Transverse colon (tissue), 4 donors: Measurements from ENCODE around the gene GALM.

Experiments used
- EP300 ChIP-seq: sonication (generic); formaldehyde crosslinking; IDR thresholded peaks from one replicate; pipeline ENCODE4 v1.6.1; 2017; ENCODE audit warnings: antibody characterized with exemption, low read depth
- POLR2A ChIP-seq: fragments of 450-650 bp; IDR thresholded peaks from one replicate; pipeline ENCODE4 v1.6.1; 2016; ENCODE audit warnings: antibody characterized with exemption, mild to moderate bottlenecking, moderate library complexity
- POLR2AphosphoS5 ChIP-seq, 3 donors: sonication (generic); formaldehyde crosslinking; IDR thresholded peaks; one replicate each; pipeline ENCODE4 v1.6.1; 2016; ENCODE audit warnings: antibody characterized with exemption in 3 of 3
- TF ChIP-seq, protein P1 (sequence below), 5 experiments: fragments of 200-600 bp in 3 of 5; fragments of 450-650 bp in 2 of 5; sonication (generic) in 3 of 5; IDR thresholded peaks; 1 replicate in 2 of 5; 2 replicates in 3 of 5; pipeline ENCODE4 v1.5.1; 2016 to 2017; ENCODE audit warnings: antibody characterized with exemption in 5 of 5, inconsistent platforms in 3 of 5, mild to moderate bottlenecking in 2 of 5, moderate library complexity in 1 of 5

DNA sequence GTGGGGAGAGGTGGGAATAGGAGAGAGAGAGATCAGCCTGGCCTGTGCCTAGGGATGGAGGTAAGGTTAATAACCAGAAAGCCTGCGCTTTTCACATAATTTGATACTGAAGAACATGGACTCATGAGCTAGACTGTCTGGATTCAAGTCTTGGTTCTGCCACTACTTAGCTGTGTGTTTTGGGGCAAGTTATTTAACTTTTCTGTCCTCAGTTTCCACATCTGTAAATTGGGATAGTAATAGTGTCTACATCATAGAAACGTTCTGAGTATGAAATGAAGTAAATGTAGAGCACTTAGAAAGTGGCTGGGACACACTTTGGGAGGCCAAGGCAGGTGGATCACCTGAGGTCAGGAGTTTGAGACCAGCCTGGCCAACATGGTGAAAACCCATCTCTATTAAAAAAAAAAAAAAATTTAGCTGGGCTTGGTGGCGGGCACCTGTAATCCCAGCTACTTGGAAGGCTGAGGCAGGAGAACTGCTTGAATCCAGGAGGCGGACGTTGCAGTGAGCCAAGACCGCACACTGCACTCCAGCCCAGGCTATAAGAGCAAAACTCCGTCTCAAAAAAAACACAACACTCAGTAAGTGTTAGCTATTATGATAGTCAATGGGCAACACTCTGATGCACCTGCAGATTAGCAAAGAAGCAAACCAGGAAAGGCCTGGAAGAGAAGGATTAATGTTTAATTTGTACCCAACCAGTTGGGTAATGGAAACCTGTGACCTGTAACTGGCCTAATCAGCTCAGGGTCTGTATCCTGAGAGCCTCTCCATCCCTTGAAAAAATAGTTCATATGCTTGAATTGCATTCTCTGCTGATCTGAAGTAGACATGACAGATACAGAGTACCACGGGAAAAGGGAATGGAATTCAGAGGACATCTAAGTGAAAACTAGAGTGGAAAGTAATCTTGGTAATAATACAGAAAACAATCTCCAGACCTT is 6.8 kb downstream of the GALM start:
- TF ChIP-seq, protein P1, sequence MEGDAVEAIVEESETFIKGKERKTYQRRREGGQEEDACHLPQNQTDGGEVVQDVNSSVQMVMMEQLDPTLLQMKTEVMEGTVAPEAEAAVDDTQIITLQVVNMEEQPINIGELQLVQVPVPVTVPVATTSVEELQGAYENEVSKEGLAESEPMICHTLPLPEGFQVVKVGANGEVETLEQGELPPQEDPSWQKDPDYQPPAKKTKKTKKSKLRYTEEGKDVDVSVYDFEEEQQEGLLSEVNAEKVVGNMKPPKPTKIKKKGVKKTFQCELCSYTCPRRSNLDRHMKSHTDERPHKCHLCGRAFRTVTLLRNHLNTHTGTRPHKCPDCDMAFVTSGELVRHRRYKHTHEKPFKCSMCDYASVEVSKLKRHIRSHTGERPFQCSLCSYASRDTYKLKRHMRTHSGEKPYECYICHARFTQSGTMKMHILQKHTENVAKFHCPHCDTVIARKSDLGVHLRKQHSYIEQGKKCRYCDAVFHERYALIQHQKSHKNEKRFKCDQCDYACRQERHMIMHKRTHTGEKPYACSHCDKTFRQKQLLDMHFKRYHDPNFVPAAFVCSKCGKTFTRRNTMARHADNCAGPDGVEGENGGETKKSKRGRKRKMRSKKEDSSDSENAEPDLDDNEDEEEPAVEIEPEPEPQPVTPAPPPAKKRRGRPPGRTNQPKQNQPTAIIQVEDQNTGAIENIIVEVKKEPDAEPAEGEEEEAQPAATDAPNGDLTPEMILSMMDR (IDR thresholded peaks at IDR 0.05) = no peak
- TF ChIP-seq POLR2A (no peak), POLR2AphosphoS5 (IDR thresholded peaks at IDR 0.05) (no peak), EP300 (no peak)
